ENCODE measurements around the gene F13A1.

The F13A1 gene

DNA sequence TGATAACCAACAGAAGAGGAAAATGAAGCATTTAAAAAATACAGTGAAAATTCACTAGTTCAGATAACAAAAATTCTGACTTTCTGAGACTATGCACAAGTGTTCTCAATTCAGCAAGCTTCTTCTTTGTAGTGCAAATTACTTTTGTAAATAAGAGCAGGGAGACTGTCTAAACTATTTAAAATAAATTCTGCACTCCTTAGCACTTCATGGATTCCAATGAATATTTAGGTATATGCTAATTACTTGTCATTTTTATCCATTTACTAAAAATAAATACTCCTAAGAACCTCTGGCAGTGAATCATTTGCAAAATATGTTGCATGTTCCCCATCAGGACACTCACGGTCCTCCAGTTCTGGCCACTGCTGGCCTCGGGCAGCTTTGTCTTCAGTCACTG is 139.8 kb downstream of the F13A1 start:
- no peak for DNase-seq

DNA sequence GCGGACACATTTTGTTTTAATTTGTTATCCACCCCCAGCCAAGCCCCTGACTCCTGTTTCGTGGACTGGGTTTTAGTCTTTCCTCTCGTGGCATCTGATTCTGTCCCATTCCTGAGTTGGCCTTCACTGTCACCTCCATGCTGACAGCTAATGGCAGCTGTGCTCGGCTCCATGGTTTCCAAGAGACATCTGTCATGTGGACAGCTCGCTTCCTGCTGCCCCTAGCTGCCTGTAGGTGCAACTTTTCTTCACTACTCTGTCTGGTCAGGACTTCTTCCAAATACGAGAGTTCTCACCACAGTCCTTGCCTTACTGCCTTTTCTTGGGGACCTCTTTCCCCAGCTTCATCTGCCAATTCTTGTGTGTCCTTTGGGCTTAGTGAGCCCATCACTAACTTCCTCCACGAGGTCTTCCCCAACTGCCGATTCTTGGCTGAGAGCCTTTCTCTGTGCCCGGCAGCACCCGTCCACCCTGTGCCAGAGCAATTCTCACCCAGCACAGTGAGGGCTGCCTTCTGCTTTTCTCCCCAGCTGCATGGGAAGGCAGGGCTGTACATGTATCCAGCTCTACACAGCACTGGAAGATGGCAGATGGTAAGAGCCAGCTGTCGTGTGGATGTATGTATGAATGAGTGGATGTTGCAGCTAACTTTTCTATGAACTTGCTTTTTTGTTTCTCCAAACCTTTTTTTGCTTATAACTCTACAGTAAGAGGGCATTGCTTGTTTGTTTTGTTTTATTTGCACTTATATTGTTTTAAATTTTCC is 140.4 kb downstream of the F13A1 start:
- no peak for DNase-seq

DNA sequence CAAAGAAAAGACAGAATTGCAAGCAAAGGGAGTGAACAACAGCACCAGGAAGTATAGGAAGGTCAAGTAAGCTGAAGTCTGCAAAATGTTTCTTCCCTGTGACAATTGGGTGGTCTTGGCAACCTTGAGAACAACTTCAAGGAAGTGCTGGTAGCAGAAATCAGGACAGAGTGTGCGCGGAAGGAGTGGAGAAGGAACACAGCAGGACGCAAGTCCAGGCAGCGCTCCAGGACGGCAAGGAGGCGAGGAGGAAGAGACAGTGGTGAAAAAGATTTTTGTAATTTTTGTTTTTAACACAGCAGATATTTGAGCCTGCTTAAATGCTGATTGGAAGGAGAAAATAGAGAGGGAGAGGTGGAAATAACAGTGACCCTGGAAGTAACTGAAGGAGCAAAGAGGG is 141.7 kb downstream of the F13A1 start:
- no peak for DNase-seq

DNA sequence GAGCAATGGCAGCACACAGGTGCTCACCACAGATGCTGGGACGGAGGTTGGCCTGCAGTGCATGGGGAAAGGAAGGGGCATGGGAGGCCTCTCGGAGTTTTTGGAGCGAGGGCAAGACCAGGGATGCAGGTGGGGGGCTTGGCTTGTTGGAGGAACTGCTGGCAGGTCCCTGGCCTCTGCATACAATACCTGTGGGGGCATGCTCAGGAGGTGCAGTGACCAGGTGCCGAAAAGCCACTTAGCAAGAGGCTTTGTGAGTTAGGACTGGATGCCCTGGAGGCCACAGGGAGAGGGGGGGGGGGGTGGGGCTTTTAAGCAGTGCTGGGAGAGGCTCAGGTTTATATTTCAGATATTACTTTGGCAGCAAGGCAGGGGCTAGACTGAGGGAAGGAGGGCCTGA is 142.7 kb downstream of the F13A1 start:
- no peak for DNase-seq

DNA sequence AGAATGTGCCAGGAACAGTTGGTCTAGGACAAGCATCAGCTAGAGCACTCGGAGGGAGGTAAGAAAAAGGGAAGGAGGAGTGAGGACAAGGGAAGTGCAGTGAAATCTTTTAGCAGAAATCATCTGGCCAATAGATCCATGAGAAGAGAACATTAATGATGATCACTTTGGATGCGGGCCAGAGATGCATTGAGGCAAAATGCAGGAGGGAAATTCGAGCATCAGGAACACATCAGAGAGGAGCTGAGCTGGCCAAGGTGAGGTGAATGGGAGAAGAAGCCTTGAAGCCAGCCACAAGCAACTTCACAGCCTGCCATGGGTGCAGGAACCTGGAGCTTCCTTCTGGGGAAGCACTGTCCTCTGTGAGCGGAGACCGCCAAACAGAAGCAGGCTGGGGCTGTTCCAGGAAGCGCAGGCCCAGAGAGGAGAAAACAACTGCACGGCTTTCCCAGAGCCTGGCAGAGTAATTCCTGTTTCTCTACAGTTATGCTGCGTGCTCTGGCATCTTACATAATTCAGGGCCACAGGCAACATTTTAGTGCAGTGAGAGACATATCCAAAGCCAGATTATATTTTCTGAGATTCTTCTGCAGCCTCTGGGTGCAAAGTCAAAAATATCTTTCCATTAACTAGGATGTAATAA is 143.8 kb downstream of the F13A1 start:
- no peak for DNase-seq

DNA sequence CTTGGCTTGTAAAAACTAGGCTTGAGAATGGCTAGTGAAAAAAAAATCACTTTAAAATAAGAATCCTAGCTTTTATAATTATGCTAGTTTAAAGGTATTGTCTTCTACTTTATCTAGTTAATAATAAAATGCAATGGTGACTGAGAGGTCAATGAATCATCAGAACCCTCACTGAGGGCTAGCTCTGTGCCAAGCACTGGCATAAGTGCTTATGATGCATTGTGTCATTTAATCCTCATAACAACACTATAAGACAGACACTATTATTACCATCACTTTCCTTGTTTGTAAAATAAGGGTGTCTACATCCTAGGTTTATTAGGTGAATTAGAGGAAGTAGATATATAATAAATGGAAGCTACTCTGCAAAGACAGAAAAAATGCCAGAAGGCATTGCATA is 144.3 kb downstream of the F13A1 start:
- DNase-seq, result no peak

DNA sequence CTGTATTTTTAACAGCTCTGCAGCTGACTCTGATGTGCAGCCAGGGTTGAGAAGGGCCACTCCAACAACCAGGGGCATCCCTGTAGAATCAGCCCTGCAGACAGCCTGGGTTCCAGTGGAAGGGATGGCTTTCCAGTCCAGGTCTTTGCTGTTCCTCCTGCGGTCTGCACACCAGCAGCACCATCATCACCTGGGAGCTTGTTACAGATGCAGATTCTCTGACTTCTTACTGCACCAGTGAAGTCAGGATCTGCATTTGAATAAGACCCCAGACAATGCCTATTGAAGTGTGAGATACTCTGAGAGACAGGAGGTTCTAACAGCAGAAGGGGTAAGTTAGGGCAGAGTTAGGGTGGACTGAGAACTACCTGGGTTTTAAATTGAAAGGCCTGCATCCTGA is 151.3 kb downstream of the F13A1 start:
- no peak for DNase-seq

DNA sequence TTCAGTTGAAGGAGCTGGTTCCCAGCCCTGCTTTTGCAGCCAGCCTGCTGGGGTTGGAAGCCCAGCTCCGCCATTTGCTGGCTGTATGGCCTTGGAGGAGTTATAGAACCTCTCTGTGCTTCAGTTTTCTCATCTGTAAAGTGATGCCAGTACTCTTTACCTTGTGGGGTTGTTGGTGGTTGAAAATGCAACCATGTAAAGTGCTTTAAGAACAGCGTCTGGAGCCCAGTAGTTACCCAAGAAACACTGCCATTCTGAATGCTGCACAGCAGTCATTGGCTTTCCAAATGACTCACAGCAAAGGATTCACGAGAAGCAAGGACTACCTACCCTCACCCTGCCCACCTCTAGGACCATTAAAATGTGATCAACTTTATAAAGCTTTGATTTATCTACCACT is 154.4 kb downstream of the F13A1 start:
- DNase-seq, result no peak

DNA sequence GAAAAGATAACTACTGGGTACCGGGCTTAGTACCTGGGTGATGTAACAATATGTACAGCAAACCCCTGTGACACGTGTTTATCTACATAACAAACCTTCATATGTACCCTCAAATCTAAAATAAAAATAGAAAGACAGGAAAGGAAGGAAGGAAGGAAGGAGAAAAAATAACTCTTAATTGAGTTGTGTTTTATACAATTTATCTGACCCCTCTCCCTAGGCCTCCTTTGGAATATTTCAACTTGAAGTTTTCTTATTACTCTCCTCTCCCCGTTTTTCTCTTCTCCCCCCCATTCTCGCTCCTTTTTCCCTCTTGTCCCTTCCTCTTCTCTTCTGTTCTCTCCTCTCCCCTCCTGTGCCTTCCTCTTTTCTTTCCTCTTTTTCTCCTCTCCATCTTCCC is 156.1 kb downstream of the F13A1 start:
- no peak for DNase-seq

DNA sequence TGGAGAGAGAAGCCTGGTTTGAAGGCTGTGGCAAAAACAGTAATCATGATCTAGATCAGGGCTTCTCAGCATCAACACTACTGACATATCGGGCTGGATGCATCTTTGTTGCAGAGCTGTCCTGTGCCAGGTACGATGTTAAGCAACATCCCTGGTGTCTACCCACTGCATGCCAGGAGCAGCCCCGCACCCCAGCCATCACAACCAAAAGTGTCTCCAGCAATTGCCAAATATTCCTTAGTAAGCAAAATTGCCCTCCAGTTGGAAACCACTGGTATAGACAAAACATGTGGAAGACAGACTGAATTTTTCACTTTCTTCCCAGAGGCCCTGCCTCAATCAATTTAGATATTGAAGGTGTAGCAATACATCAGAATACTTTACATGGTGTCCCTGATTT is 166.1 kb downstream of the F13A1 start:
- no peak for DNase-seq

DNA sequence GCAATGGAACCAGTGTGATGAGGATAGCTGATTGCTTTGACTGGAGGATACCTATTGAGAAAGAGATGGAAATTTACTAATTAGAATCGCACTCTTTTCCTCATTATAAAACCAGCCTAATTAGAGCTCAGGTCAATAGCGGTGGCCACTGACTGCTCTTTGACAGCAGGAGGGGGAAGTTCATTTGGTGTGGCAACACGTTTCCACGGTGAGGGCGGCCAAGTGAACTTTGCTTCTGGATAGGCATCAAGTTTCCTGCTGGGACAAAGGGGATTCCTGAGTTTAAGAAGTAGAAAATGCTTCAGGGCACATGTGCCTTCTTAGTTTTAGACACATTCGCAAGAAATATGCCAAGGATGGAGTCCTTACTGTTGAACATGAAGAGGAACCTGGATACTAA is 168.4 kb downstream of the F13A1 start:
- DNase-seq, result no peak

DNA sequence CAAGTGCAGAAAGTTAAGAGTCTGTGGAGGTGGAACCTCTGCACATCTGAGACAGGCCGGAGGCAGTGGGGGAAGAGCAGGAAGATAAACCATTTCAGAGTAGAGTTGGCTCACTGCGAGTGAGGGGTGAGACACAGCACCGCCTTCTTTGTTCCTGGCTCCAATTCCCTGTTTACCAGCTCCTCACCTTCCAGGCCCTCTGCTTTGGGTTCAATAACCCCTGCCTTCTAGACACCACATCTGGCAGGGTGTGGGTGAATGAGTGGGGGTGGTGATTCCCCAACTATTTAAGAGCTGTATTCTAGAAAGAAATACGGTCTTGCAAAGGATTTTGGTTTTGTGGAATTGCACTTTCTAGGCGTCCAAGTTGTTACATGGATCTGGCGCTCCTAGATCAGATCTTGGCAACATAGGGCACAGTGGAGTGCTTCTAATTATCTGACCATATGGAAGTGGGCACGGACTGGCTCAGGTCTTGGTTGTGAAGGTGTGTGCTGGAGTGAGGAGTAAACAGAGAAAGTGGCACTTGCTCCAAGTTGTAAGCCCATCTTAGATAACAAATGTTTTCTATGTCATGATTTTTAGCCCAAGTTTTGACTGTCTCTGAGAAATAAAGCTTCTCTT is 172.2 kb downstream of the F13A1 start:
- DNase-seq, result no peak

DNA sequence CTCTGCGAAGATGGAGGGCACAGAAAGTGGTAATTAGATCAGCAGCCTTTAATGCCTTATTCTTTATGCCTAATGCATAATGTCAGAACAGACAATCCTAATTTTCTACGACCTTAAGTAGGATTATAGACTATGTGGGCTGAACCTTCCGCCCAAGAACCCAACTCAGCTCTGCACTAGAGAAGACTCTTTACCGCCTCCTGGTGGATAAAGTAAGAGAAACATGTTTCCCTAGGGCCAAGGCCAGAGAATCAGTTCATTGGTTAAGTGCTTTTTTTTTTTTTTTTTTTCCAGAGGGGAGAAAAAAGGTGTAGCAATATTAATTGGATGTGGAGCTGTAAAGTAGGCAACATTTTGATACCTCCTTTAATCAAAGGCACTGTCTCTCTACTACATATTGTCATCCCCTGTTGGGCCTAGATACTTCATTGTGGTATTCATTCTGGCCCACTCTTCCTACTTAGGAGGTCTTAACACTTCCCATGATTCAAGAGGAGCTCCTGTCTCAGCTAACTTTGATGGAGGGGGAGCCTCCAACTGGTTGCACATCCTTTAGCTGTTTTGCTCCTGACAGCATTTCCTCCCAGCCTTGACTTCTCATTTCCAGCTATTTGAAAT is 188.9 kb downstream of the F13A1 start:
- DNase-seq, result no peak

DNA sequence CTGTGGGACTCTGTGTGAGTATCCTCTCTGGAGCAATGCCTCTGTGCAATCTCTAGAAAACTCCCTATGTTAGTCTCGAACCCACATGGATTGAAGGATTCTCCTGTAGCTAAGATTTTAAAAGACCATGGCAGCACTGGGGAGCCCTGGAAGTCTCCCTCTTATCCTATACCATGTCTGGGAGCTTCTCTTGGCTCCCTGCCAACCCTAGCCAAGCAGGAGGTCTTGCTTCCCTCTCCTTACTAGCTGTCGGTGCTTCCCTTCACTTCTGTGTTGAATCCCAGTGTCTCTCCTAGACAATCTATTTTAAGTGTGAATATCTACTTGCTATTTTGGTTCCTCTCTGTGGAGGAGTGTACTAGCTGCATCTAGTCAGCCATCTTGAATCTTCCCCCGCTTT is 195.0 kb downstream of the F13A1 start:
- no peak for DNase-seq

DNA sequence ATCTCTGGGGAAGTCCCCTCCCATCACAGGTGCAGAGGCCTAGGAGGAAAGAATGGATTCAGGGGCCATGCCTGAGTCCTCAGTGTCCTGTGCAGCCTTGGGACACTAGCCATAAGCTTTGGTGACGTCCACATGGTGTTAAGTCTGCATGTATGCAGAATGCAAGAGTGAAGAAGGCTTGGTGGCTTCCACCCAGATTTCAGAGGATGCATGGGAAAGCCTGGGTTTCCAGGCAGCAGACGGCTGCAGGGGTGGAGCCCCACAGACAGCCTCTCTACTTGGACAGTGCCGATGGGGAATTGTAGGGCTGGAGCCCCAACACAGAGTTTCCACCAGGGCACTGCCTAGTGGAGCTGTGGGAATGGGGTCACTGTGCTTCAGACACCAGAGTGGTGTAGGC is 196.7 kb downstream of the F13A1 start:
- DNase-seq, result no peak

DNA sequence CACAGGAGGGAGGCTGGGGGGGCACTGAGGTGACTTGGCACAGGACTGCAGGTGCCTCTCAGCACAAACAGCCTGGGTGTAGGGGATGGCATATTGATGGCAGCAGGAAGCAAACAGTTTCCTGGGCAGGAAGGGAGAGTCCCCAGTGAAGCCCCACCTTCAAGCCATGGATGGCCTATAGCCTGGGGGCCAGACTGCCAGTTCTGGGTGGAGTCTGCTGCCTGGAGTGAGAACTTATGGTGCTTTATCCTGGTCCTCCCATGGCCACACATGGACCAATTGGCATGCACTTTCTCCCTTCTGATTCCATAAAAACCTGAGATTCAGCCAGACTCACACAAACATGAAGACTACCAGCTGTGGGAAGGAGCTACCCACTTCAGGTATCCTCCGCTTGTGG is 198.5 kb downstream of the F13A1 start:
- DNase-seq, result no peak

DNA sequence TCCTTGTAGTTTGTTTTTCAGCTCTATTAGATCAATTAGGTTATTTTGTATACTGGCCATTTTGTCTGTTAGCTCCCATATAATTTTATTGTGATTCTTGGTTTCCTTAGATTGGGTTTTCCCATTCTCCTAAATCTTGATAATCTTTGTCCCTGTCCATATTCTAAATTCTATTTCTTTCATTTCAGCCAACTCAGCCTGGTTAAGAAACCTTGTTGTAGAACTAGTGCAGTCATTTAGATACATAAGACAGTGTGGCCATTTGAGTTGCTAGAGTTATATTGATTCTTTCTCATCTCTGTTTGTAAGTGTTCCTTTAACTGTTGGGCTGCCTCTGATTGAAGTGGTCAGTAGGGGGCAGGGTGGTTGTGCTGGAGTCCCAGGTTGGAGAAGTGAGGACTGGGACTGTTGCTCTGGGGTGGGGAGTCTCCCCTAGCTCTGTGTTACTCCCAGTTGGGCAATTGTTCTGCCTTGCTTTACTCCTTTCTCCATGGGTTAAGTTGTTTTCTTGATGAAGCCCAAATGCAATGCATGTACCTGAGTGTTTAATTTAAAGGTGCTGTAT is 214.9 kb downstream of the F13A1 start:
- no peak for DNase-seq
